ENCODE results near the gene RHOU. TPM values are rescaled to one million over a fixed set of nuclear protein-coding genes. Genes with fewer than 3 reads are reported as not detected.

Gene RHOU
- total and polyA plus RNA-seq, 2 experiments from 2014 or later: 0.95 to 4.4 TPM

- Histone ChIP-seq H3K79me2 (replicated peaks; ENCODE audit: insufficient read depth) (no peaks in the 10 kb centered on the region), H3K9me2 (ENCODE audit: insufficient read depth) (no peaks in the 10 kb centered on the region), H2AFZ (no peak overlapping the region), H3K27me3 (ENCODE audit: insufficient read depth) (peaks cover 51% of the 10 kb centered on the region), H3K36me3 (ENCODE audit: insufficient read depth) (no peaks in the 10 kb centered on the region), H3K4me3 (no peak overlapping the region), H4K20me1 (replicated peaks; ENCODE audit: insufficient read depth) (no peaks in the 10 kb centered on the region), H3F3A (replicated peaks; ENCODE audit: low read depth) (no peaks in the 10 kb centered on the region; the same call in 1 of the 2 replicates), H3K4me2 (no peak overlapping the region; the same call in 1 of the 2 replicates), H3K4me1 (ENCODE audit: insufficient read depth) (peaks cover 14% of the 10 kb centered on the region), H3K27ac (ENCODE audit: low read depth) (no peak overlapping the region)
- TF ChIP-seq CREB1 (CRISPR knock-in tag; IDR thresholded peaks at IDR 0.05; ENCODE audit: low read depth): no peak
- no peak for TF ChIP-seq ZNF114 (CRISPR knock-in tag; IDR thresholded peaks at IDR 0.05)
- TF ChIP-seq POLR2AphosphoS5 (IDR thresholded peaks at IDR 0.05; ENCODE audit: low read depth): no peak
- no peak for TF ChIP-seq STAT1 (IDR thresholded peaks at IDR 0.05; ENCODE audit: unreplicated experiment)
- TF ChIP-seq REST (IDR thresholded peaks at IDR 0.05; ENCODE audit: unreplicated experiment): no peak
- no peak for TF ChIP-seq JUNB (IDR thresholded peaks at IDR 0.05; ENCODE audit: unreplicated experiment)
- TF ChIP-seq EZH2phosphoT487 (IDR thresholded peaks at IDR 0.05; ENCODE audit: unreplicated experiment): no peak
- no peak for TF ChIP-seq NANOG (IDR thresholded peaks at IDR 0.05; ENCODE audit: borderline replicate concordance)
- TF ChIP-seq, protein P1, sequence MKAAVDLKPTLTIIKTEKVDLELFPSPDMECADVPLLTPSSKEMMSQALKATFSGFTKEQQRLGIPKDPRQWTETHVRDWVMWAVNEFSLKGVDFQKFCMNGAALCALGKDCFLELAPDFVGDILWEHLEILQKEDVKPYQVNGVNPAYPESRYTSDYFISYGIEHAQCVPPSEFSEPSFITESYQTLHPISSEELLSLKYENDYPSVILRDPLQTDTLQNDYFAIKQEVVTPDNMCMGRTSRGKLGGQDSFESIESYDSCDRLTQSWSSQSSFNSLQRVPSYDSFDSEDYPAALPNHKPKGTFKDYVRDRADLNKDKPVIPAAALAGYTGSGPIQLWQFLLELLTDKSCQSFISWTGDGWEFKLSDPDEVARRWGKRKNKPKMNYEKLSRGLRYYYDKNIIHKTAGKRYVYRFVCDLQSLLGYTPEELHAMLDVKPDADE (IDR thresholded peaks at IDR 0.05): no peak
- TF ChIP-seq CTCF (conservative IDR thresholded peaks at IDR 0.05; ENCODE audit: low read depth in 2 of 2): no peak
- no peak for TF ChIP-seq EZH2 (IDR thresholded peaks at IDR 0.05; ENCODE audit: low read depth, unreplicated experiment)
- TF ChIP-seq ZNF331 (CRISPR knock-in tag; IDR thresholded peaks at IDR 0.05; ENCODE audit: low read depth): no peak
- no peak for TF ChIP-seq ZNF462 (CRISPR knock-in tag; IDR thresholded peaks at IDR 0.05)
- H3K27me3 Mint-ChIP-seq (ENCODE audit: insufficient read depth, low read depth, poor library complexity): peaks cover 23% of the 10 kb centered on the region
- peaks cover 11% of the 10 kb centered on the region; the same call in 2 of the 3 replicates for H3K4me1 Mint-ChIP-seq
- H3K4me3 Mint-ChIP-seq: no peak overlapping the region
- DNase-seq (ENCODE audit: low spot score) (no peak), ATAC-seq (no peak)
- H3K9me3 Mint-ChIP-seq: no peaks in the 10 kb centered on the region; the same call in 2 of the 3 replicates
- peaks cover 4% of the 10 kb centered on the region; the same call in 2 of the 3 replicates for H3K36me3 Mint-ChIP-seq (ENCODE audit: low read depth)
- H3K27ac Mint-ChIP-seq: no peak overlapping the region
Measured at GRCh38 chr1:228737601-228738041, 2.3 kb downstream of the RHOU start.
